Common myeloid progenitor, CD34-positive (primary cell): ENCODE results near the gene PEX14.

Experiments used
- CTCF ChIA-PET: fragments of 350-600 bp; sonication (Branson Sonifier 250); formaldehyde crosslinking; loops from one replicate; lab custom pipeline; 2021; ENCODE audit warnings: antibody characterized with exemption; lab: Charles Lee
- POLR2A ChIA-PET: fragments of 350-600 bp; sonication (Branson Sonifier 250); formaldehyde crosslinking; loops from one replicate; lab custom pipeline; 2021; ENCODE audit warnings: antibody characterized with exemption; lab: Charles Lee
- DNase-seq, 3 donors: peaks; one replicate each; pipeline versions ENCODE4 v3.0.0 to v3.0.0-alpha.2; 2013
- H3K27ac ChIP-seq, 2 experiments: 1 replicate in 1 of 2; 2 replicates in 1 of 2; pipeline ENCODE4 v1.7.0; 2013; ENCODE audit warnings: inconsistent platforms in 2 of 2, low read length in 2 of 2, mild to moderate bottlenecking in 2 of 2, low read depth in 1 of 2, moderate library complexity in 1 of 2; ENCODE audit not compliant: severe bottlenecking in 2 of 2, insufficient read depth in 1 of 2, poor library complexity in 1 of 2
- H3K27me3 ChIP-seq, 5 experiments: replicated peaks in 2 of 5; 1 replicate in 3 of 5; 2 replicates in 2 of 5; pipeline versions ENCODE4 v1.6.1 to v1.7.0; 2013; ENCODE audit warnings: low read length in 4 of 5, mild to moderate bottlenecking in 2 of 5, moderate library complexity in 2 of 5, inconsistent platforms in 1 of 5; ENCODE audit not compliant: insufficient read depth in 5 of 5, control insufficient read depth in 4 of 5
- H3K36me3 ChIP-seq, 4 experiments: 1 replicate in 2 of 4; 2 replicates in 2 of 4; pipeline versions ENCODE4 v1.6.1 to v1.7.0; 2013; ENCODE audit warnings: low read length in 3 of 4, control low read depth in 1 of 4, mild to moderate bottlenecking in 1 of 4; ENCODE audit not compliant: control insufficient read depth in 4 of 4, insufficient read depth in 4 of 4
- H3K4me1 ChIP-seq, 4 experiments: 1 replicate in 3 of 4; 2 replicates in 1 of 4; pipeline versions ENCODE4 v1.6.1 to v1.7.1; 2013; ENCODE audit warnings: low read length in 3 of 4, mild to moderate bottlenecking in 3 of 4, control low read depth in 1 of 4, inconsistent platforms in 1 of 4, moderate library complexity in 1 of 4; ENCODE audit not compliant: control insufficient read depth in 4 of 4, insufficient read depth in 4 of 4; ENCODE audit errors: control extremely low read depth in 1 of 4
- H3K4me3 ChIP-seq, 7 experiments: 1 replicate in 4 of 7; 2 replicates in 3 of 7; pipeline versions ENCODE4 v1.5.1 to v1.7.0; 2013; ENCODE audit warnings: mild to moderate bottlenecking in 7 of 7, low read length in 6 of 7, moderate library complexity in 6 of 7, inconsistent platforms in 2 of 7, low read depth in 2 of 7, control low read depth in 1 of 7; ENCODE audit not compliant: insufficient read depth in 4 of 7, control insufficient read depth in 1 of 7; ENCODE audit errors: extremely low read depth in 1 of 7
- H3K9me3 ChIP-seq, 5 experiments: 1 replicate in 4 of 5; 2 replicates in 1 of 5; pipeline versions ENCODE4 v1.6.1 to v1.7.1; 2013; ENCODE audit warnings: low read length in 4 of 5, mild to moderate bottlenecking in 2 of 5, inconsistent platforms in 1 of 5, low read depth in 1 of 5, moderate library complexity in 1 of 5; ENCODE audit not compliant: control insufficient read depth in 4 of 5, insufficient read depth in 2 of 5; ENCODE audit errors: control extremely low read depth in 1 of 5
- WGBS: methylation state at CpG from one replicate; pipeline ENCODE4 v1.1.5; 2013; ENCODE audit not compliant: insufficient coverage; 5-methylcytosine and 5-hydroxymethylcytosine counted together

The PEX14 gene

DNA sequence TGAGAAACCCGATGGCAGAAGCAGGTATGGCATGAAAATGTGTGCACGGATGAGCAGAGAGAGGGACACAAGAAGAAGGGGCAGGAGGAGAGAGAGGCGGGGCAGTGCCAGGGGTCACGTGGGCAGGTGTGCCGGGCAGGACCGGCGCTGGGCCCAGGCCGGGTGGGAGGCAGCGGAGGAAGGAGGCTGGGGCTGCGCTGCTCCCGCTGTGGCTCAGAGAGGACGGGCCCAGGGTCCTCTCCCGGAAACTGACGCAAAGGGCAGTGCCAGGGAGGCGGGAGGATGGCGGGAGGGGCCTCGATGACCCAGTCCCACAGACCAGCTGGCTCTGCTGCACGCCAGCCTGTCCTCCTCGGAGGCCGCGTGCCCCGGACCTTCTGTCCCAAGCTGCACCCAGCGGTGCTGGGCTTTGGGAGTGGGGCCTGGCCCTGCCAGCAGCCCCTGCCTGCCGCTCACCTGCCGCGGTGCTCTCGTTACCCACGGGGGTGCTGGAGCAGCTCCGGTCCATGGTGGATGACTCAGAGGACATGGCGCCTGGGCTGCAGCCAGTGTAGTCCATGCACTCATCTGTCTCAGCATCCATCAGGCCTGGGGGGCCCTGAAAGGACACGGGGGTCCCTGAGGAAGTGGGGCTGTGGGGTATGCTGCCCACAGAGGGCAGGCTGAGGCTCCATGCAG, 167.8 kb downstream of the PEX14 start:
- WGBS, result 95% methylated on average over 30 of the region's 31 CpGs
- no peak for DNase-seq
- peaks cover 0 to 9% (median 5%) of the 10 kb centered on the region in 4 experiments for H3K4me1 ChIP-seq
- no peak overlapping the region for H3K4me3 ChIP-seq
- no peak overlapping the region for H3K27ac ChIP-seq
- peaks cover 0 to 11% (median 0%) of the 10 kb centered on the region in 4 experiments for H3K36me3 ChIP-seq
- CTCF ChIA-PET, result no interaction called here
- POLR2A ChIA-PET, result no interaction called here
- no peaks in the 10 kb centered on the region for H3K9me3 ChIP-seq
- H3K27me3 ChIP-seq, result peaks cover 0 to 12% (median 5%) of the 10 kb centered on the region in 5 experiments

DNA sequence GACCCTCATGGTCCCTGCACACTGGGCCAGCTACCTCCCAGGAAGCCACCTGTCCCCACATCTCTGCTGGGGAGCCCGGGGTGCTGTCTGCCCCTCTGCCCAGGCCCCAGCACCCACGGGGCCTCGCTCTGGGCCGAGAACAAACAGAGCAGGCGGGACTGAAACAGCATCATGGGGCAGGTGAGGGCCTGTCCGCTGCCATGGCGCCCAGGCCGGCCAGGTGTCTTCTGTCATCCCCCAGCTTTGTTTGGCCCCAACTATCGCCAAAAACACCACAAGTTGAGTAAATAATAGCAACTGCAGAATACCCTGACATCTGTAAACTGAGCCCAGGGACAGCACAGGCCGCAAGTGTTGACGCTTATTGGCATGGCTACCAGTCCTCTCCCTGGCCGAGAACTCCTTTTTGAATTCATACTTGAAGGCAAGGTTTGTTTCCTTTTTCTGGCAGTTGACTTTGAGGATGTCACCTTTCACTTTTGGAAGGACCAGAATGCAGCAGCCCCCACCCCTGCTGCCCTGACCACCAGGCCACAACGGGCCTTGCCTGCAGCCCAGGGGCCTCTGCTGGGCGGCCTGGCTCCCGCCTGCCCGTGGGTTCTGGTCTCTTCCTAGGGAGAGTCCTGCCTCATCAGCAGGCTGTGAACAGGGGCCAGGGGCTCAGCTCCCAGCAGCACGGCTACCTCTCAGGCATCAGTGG, 169.0 kb downstream of the PEX14 start:
- Histone ChIP-seq H3K9me3 (no peaks in the 10 kb centered on the region), H3K27ac (no peak overlapping the region), H3K4me3 (no peak overlapping the region), H3K36me3 (peaks cover 0 to 11% (median 0%) of the 10 kb centered on the region in 4 experiments), H3K27me3 (peaks cover 0 to 3% (median 0%) of the 10 kb centered on the region in 5 experiments), H3K4me1 (no peaks in the 10 kb centered on the region)
- ChIA-PET CTCF (no interaction called here), POLR2A (no interaction called here)
- no peak for DNase-seq
- WGBS, result 98% methylated on average over 17 of the region's 17 CpGs

DNA sequence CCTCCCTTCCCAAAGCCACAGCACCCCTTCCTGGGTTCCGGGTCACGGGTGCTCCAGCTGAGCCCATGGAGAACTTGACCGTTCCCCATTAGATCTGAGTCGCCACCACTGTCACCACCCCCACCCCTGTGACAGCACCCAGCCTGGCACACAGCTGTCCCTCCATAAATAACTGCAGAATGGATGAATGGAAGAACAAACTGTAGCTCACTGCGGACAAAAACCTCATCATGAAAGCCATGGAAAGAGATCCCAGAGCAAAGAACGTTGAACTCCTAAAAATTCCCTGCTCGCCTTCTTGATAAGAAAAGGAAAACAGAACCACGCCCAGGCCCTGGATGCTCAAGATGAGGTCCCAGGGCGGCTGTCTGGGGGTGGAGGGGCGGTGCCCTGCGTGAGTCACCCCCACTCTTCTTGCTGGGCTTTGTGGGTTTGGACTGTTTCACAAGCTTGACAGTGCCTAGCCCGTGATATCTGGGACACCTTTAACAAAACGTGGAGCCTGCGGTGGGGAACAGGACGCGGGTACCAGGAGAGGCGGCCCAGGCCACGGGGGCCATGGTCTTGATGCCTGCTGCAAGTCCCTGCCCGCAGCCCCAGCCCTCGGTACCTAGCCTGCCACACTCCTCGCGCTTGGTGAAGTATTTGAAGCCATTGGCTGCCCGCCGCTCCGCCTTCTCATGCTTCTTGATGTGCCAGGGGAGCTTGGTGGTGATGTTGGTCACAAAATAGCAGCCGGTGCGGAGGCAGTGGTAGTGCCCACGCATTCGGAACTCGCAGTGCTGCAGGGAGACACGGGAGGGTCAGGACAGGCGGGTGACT, 169.8 kb downstream of the PEX14 start:
- no peak for DNase-seq
- 95% methylated on average over 30 of the region's 32 CpGs for WGBS
- Histone ChIP-seq H3K4me1 (no peaks in the 10 kb centered on the region), H3K27me3 (no peaks in the 10 kb centered on the region), H3K9me3 (no peaks in the 10 kb centered on the region), H3K4me3 (no peak overlapping the region), H3K36me3 (peaks cover 0 to 9% (median 0%) of the 10 kb centered on the region in 4 experiments), H3K27ac (no peak overlapping the region)
- CTCF ChIA-PET, result no interaction called here
- POLR2A ChIA-PET, result no interaction called here

DNA sequence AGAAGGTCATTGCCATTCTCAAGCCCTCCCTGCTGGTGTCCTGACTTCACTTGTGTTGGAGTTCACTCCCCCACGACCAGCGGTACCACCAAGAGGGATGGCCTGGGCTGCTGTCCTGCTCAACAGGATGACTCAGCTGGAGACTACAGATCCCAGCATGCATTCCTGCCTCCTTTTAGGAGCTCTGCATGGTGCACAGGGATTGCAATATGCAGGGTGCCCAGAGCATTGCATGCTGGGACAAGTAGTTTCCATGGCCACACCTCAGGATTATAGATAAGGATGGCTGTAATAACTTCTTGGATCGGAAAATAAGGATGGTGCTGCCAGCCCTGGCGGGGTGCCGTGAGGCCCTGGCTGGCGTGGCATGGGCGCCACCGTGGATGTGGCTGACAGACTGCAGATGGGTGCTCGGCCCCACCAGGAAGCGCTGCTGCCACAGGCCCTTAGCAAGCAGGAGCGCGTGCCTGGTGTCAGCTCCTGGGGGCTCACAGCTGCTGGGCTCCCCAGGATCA, 171.7 kb downstream of the PEX14 start:
- peaks cover 0 to 7% (median 0%) of the 10 kb centered on the region in 4 experiments for H3K36me3 ChIP-seq
- no peaks in the 10 kb centered on the region for H3K4me1 ChIP-seq
- H3K9me3 ChIP-seq, result no peaks in the 10 kb centered on the region
- ChIA-PET POLR2A (no interaction called here), CTCF (no interaction called here)
- no peak overlapping the region for H3K4me3 ChIP-seq
- DNase-seq, result no peak
- H3K27me3 ChIP-seq, result no peaks in the 10 kb centered on the region
- H3K27ac ChIP-seq, result no peak overlapping the region
- WGBS, result 95% methylated on average over 12 of the region's 12 CpGs

- Histone ChIP-seq H3K27ac (no peak overlapping the region), H3K4me1 (no peaks in the 10 kb centered on the region), H3K9me3 (no peaks in the 10 kb centered on the region), H3K27me3 (no peaks in the 10 kb centered on the region), H3K36me3 (peaks cover 0 to 7% (median 0%) of the 10 kb centered on the region in 4 experiments), H3K4me3 (no peak overlapping the region)
- ChIA-PET POLR2A (no interaction called here), CTCF (no interaction called here)
- WGBS, result 98% methylated on average over 31 of the region's 38 CpGs
- DNase-seq, result no peak
These were observed 172.8 kb downstream of the PEX14 start for GRCh38 chr1:10647414-10648170.

DNA sequence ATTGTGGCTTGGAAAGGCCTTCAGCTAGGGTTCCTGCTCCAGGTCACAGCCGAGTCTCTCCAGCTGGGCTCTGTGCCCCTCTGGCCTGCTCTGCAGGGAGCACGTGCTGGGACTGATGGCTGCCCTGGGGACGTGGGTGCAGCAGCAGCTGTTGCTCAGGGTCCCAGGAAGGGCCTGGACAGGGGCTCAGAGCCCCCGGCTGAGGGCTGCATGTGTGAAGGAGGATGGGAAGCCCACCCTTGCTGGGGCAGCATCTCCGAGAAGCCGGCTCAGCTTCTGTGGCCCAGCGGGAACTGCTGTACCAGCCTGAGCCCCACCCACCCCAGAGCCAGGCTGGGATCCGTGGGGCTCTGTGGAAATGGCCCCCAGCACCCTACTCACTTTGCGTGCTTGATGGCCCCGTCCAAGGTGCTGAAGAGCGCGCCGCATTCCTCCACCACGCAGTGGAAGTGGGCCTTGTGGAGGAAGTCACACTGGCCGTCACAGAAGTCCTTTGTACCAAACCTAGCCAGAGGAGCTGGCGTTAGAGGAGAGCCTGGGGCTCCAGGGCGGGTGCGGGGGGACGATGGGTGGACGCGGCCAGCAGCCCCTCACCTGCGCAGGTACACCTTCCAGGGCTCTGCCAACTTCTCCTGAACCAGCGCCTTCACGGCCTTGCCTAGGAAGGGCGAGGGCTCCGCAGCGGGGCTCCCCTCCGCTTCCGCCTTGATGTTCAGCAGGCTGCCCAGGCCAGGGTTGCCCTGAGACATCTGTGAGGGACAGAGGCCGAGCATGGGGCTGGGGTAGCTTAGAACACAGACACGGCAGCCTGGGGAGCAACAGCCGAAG, 174.2 kb downstream of the PEX14 start:
- ChIA-PET CTCF (no interaction called here), POLR2A (no interaction called here)
- H3K27me3 ChIP-seq, result no peaks in the 10 kb centered on the region
- H3K4me3 ChIP-seq, result no peak overlapping the region
- no peaks in the 10 kb centered on the region for H3K9me3 ChIP-seq
- H3K27ac ChIP-seq, result no peak overlapping the region
- WGBS, result 93% methylated on average over 29 of the region's 32 CpGs
- H3K36me3 ChIP-seq, result peaks cover 0 to 11% (median 0%) of the 10 kb centered on the region in 4 experiments
- no peaks in the 10 kb centered on the region for H3K4me1 ChIP-seq
- no peak for DNase-seq
